D721Med (cell line): Measurements from ENCODE around the gene FRMD8.

Experiments
- DNase-seq: peaks from one replicate; pipeline ENCODE4 v3.0.0; 2011; ENCODE audit warnings: low spot score; ENCODE audit not compliant: insufficient read length
- FAIRE-seq: peaks from 2 replicates; lab custom pipeline; 2011; peaks lifted over from hg19 to GRCh38; lab: Jason Lieb, UNC
- CTCF ChIP-seq: IDR thresholded peaks from 2 replicates; pipeline ENCODE4 v1.5.1; 2012; ENCODE audit warnings: mild to moderate bottlenecking, control low read depth; ENCODE audit not compliant: insufficient read depth; ENCODE audit errors: missing control alignments

Gene FRMD8

DNA sequence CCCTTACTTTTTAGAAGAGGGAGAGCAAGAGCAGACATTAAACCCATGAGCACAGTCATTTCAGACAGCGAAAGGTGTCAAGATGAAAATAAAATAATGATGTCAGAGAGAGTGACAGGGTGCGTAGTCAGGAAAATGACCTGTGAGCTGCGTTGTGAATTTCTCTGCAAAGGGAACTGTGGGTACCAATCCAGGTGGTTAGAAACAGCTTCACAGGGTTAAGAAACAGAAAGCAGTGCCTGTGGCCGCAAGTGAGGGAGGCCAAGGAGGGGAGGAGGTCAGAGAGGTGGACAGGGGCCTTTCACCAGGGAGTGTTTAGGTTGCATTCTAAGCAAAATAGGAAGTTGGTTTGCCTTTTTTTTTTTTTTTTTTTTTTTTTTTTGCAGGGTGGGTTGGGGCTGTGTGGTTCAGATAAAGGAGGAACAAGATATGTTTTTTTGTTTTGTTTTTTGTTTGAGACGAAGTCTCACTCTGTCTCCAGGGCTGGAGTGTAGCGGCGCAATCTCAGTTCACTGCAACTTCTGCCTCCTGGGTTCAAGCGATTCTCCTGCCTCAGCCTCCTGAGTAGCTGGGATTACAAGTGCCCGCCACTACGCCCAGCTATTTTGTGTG lies 24.0 kb upstream of the FRMD8 start:
- FAIRE-seq (no peak), DNase-seq (no peak)
- no peak for TF ChIP-seq CTCF

DNA sequence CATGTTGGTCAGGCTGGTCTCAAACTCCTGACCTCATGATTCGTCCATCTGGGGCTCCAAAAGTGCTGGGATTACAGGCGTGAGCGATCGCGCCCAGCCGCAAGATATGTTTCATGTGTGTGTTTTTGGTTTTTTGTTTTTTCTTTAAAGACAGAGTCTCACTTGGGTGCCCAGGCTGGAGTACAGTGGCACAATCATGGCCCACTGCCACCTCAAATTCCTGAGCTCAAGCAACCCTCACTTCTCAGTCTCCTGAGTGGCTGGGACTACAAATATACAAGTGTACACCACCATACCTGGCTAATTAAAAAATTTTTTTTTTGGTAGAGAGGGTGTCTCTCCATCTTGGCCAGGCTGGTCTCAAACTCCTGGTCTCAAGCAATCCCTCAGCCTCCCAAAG lies 23.5 kb upstream of the FRMD8 start:
- FAIRE-seq, result no peak
- no peak for TF ChIP-seq CTCF
- DNase-seq, result no peak

DNA sequence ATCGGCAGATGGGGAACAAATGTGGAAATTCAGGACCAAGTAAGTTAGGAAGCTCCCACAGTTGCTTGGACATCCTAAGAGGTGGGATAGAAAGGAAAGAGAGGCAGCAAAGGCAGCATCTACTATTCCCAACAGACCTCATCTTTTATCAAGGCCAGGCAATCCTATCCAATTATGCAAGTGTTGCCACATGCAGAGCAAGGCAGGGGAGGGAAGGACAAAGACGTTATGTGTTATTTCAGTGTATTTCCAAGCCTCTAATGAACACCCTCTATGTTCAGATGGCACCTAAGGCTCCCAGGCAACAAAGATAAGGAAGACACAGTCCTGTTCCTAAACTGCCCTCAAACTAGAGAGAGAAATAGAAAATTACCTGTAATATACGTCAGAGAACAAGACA lies 22.7 kb upstream of the FRMD8 start:
- FAIRE-seq, result no peak
- TF ChIP-seq CTCF, result no peak

GRCh38 chr11:65366340-65366773 lies 20.1 kb upstream of the FRMD8 start:
- peak; percentile 76 for TF ChIP-seq CTCF
- DNase-seq, result peak; percentile 87
- no peak for FAIRE-seq

More for the DNA sequence above, 22.7 kb upstream of the FRMD8 start:
- DNase-seq, result no peak

DNA sequence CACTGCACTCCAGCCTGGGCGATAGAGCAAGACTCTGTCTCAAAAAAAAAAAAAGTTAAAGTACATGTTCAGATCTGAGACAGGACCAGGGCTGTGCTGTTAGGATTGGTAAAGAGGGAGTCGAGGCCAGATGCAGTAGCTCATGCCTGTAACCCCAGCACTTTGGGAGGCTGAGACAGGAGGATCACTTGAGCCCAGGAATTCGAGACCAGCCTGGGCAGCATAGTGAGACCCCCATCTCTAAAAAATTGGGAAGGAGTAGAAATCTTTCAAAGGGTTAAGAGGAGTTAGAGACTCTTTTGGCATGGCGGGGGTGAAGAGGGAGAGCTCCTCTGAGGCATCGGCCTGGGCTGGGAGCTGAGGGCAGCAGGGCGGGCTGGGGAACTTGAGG lies 15.8 kb upstream of the FRMD8 start:
- TF ChIP-seq CTCF, result no peak
- FAIRE-seq (no peak), DNase-seq (no peak)

DNA sequence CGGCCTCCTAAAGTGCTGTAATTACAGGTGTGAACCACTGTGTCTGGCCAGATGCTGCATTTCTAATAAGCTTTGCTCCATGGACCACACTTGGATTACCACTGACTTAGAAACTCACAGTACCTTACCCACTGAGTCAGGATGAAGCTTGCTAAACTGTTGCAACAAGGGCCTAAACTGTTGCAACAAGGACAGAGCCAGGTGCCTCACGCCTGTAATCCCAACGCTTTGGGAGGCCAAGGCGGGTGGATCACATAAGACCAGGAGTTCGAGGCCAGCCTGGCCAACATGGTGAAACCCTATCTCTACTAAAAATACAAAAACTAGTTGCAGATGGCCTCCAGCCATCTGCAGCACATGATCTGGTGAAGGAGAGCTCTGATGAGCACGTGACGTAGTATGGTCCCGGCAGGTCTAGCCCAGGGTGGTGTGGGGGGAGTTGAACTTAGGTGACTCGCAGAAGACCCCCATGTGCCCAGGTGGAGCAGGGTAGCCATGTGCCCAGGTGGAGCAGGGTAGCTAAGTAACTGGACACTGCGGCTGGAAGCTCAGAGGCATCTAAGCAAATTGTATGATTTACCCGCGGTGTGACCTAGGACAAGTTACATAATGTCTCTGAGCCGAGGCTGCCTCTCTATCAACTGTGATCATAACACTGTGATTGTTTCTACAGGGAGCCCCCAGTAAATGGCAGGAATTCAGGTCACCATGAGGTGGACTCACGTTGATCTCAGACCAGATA lies 12.4 kb upstream of the FRMD8 start:
- no peak for DNase-seq
- no peak for TF ChIP-seq CTCF
- no peak for FAIRE-seq

- no peak for TF ChIP-seq CTCF
- no peak for DNase-seq
- FAIRE-seq, result no peak
Measured at GRCh38 chr11:65375012-65375411, 11.4 kb upstream of the FRMD8 start.
